Measurements from ENCODE around the gene DDT.
"Not testable (repeated sequence)": the region's sequence is repeated elsewhere in the genome, so short reads cannot be mapped to it uniquely, and the experiment has no call there.

The DDT gene

GRCh38 chr22:23974345-23974744 lies at the start of gene DDT:
Gene DDT, minus strand, starts transcription at chr22:23974441. Its CDS starts 27 bp downstream, at chr22:23974414.
- not testable (repeated sequence) for DNase-seq

GRCh38 chr22:24023204-24023789 lies 49.1 kb upstream of the DDT start:
- DNase-seq: no peak

GRCh38 chr22:24021304-24021703 lies 47.1 kb upstream of the DDT start:
- DNase-seq: no peak

GRCh38 chr22:24016156-24016555 lies 41.9 kb upstream of the DDT start:
- no peak for DNase-seq

- DNase-seq: no peak
Measured at GRCh38 chr22:24011735-24012068, 37.5 kb upstream of the DDT start.

GRCh38 chr22:24010018-24010391 lies 35.8 kb upstream of the DDT start:
- DNase-seq: no peak

- no peak for DNase-seq
Measured at GRCh38 chr22:24009227-24010017, 35.2 kb upstream of the DDT start.

- DNase-seq: no peak
Measured at GRCh38 chr22:24008381-24009226, 34.4 kb upstream of the DDT start.

- DNase-seq: no peak
Measured at GRCh38 chr22:24008022-24008283, 33.7 kb upstream of the DDT start.

- DNase-seq: no peak
Measured at GRCh38 chr22:24007253-24008021, 33.2 kb upstream of the DDT start.

- no peak for DNase-seq
Measured at GRCh38 chr22:24006914-24007214, 32.6 kb upstream of the DDT start.

GRCh38 chr22:24006207-24006913 lies 32.1 kb upstream of the DDT start:
- no peak for DNase-seq

GRCh38 chr22:24005201-24005600 lies 31.0 kb upstream of the DDT start, which contains the start of gene GSTT4:
Gene GSTT4, minus strand, starts transcription at chr22:24005453. Its CDS starts 97 bp downstream, at chr22:24005356.
- no peak for DNase-seq

- DNase-seq: no peak
Measured at GRCh38 chr22:24003887-24004286, 29.6 kb upstream of the DDT start.

- DNase-seq: no peak
Measured at GRCh38 chr22:24002851-24003250, 28.6 kb upstream of the DDT start.

- DNase-seq: no peak
Measured at GRCh38 chr22:24002272-24002671, 28.0 kb upstream of the DDT start.

- no peak for DNase-seq
Measured at GRCh38 chr22:24001314-24001713, 27.1 kb upstream of the DDT start.

GRCh38 chr22:23999779-24000178 lies 25.5 kb upstream of the DDT start:
- not testable (repeated sequence) for DNase-seq

GRCh38 chr22:23997092-23997491 lies 22.9 kb upstream of the DDT start:
- DNase-seq: no peak

- DNase-seq: not testable (repeated sequence)
Measured at GRCh38 chr22:23993581-23994177, 19.4 kb upstream of the DDT start.

- DNase-seq: not testable (repeated sequence)
Measured at GRCh38 chr22:23993080-23993479, 18.8 kb upstream of the DDT start.

- not testable (repeated sequence) for DNase-seq
Measured at GRCh38 chr22:23989583-23990244, 15.5 kb upstream of the DDT start.

Measured in activated naive CD4-positive, alpha-beta T cell treated with anti-CD3 and anti-CD28 coated beads, Interleukin-2, amount 50 U/mL, for 16 hours (primary cell).